ENCODE results near the gene CCDC7.

- TF ChIP-seq CTCF (IDR thresholded peaks at IDR 0.05) (no peak), POLR2A (IDR thresholded peaks at IDR 0.05) (no peak)
Measured at GRCh38 chr10:32426186-32426585, 19.8 kb upstream of the CCDC7 start.
